HCT116 (cell line): ENCODE results near the gene NCSTN. TPM values are rescaled to one million over a fixed set of nuclear protein-coding genes. Genes with fewer than 3 reads are reported as not detected.

Experiments
- ATAC-seq: fragments of 200-7000 bp; cut with Tn5 transposase; 2 replicates; pipeline ENCODE4 v1.9.1; 2020; ENCODE audit warnings: mild to moderate bottlenecking, moderate library complexity
- BruUV-seq: library from RNA; stranded (reverse); fragments of 400-500 nt; replicated peaks from 2 replicates; lab custom pipeline; 2021; lab: Mats Ljungman, UMichigan
- CTCF ChIA-PET: fragments of 300-600 bp; sonication (Branson Sonifier 250); formaldehyde crosslinking; loops from one replicate; lab custom pipeline; 2021; ENCODE audit warnings: antibody characterized with exemption; lab: Charles Lee
- POLR2A ChIA-PET: fragments of 300-600, 350-600 bp; sonication (Branson Sonifier 250); formaldehyde crosslinking; loops from one replicate; lab custom pipeline; 2021; ENCODE audit warnings: antibody characterized with exemption; lab: Charles Lee
- RAD21 ChIA-PET, 2 experiments: fragments of 300-600 bp; sonication (Branson Sonifier 250); formaldehyde crosslinking; loops; one replicate each; lab custom pipeline; 2023; ENCODE audit warnings: low total read pairs in 2 of 2; ENCODE audit not compliant: uncharacterized antibody in 2 of 2, unreplicated experiment in 2 of 2, low non-redundant PET in 1 of 2; lab: Charles Lee
- DNase-seq: peaks from one replicate; pipeline ENCODE4 v3.0.0-alpha.2; 2010; ENCODE audit warnings: low read depth, low spot score
- H2AFZ ChIP-seq: fragments of 200-600 bp; shearing (Covaris generic), sonication (generic); 2 replicates; pipeline ENCODE4 v1.6.1; 2017; ENCODE audit warnings: low read depth, mixed run types, mixed read lengths, antibody characterized with exemption, low read length; ENCODE audit not compliant: poor library complexity, severe bottlenecking
- H3K27ac ChIP-seq: 2 replicates; pipeline ENCODE4 v1.5.1; 2012; ENCODE audit warnings: low read depth, low read length
- H3K27me3 ChIP-seq: fragments of 200-600 bp; sonication (generic); 2 replicates; pipeline ENCODE4 v1.6.1; 2016; ENCODE audit warnings: mixed run types, low read length, mixed read lengths; ENCODE audit not compliant: insufficient read depth
- H3K36me3 ChIP-seq, 2 experiments: fragments of 200-500 bp in 1 of 2; fragments of 200-600 bp in 1 of 2; sonication (Bioruptor generic) in 1 of 2; sonication (generic) in 1 of 2; 2 replicates each; pipeline versions ENCODE4 v1.5.1 to v1.6.1; 2014 to 2016; ENCODE audit warnings: low read length in 2 of 2, inconsistent platforms in 1 of 2, mixed read lengths in 1 of 2, mixed run types in 1 of 2; ENCODE audit not compliant: insufficient read depth in 2 of 2, control insufficient read depth in 1 of 2
- H3K4me1 ChIP-seq, 2 experiments: fragments of 200-600 bp in 1 of 2; sonication (generic) in 1 of 2; 2 replicates each; pipeline versions ENCODE4 v1.5.1 to v1.6.1; 2012 to 2017; ENCODE audit warnings: low read length in 2 of 2, inconsistent platforms in 1 of 2, mild to moderate bottlenecking in 1 of 2, mixed read lengths in 1 of 2, mixed run types in 1 of 2, moderate library complexity in 1 of 2; ENCODE audit not compliant: insufficient read depth in 2 of 2, control insufficient read depth in 1 of 2
- H3K4me2 ChIP-seq: fragments of 200-600 bp; sonication (generic); 2 replicates; pipeline ENCODE4 v1.6.1; 2017; ENCODE audit warnings: mixed run types, low read length, mixed read lengths
- H3K4me3 ChIP-seq, 2 experiments: fragments of 200-600 bp in 1 of 2; sonication (generic) in 1 of 2; replicated peaks in 1 of 2; 2 replicates each; pipeline ENCODE4 v1.5.1; 2011 to 2016; ENCODE audit warnings: low read length in 2 of 2, control low read depth in 1 of 2, low read depth in 1 of 2, mild to moderate bottlenecking in 1 of 2, mixed read lengths in 1 of 2, mixed run types in 1 of 2
- H3K79me2 ChIP-seq: fragments of 200-600 bp; sonication (generic); 2 replicates; pipeline ENCODE4 v1.6.1; 2017; ENCODE audit warnings: mild to moderate bottlenecking, mixed run types, low read length, moderate library complexity, mixed read lengths; ENCODE audit not compliant: insufficient read depth
- H3K9ac ChIP-seq: fragments of 200-600 bp; sonication (generic); 2 replicates; pipeline ENCODE4 v1.6.1; 2016; ENCODE audit warnings: low read length, mixed read lengths
- H3K9me2 ChIP-seq: fragments of 200-600 bp; sonication (generic), shearing (Covaris generic); 2 replicates; pipeline ENCODE4 v1.6.1; 2017; ENCODE audit warnings: mixed run types, mild to moderate bottlenecking, moderate library complexity; ENCODE audit not compliant: insufficient read depth
- H3K9me3 ChIP-seq, 2 experiments: fragments of 200-500 bp in 1 of 2; fragments of 200-600 bp in 1 of 2; sonication (Bioruptor generic) in 1 of 2; sonication (generic) in 1 of 2; 2 replicates each; pipeline ENCODE4 v1.6.1; 2014 to 2017; ENCODE audit warnings: low read length in 2 of 2, mixed read lengths in 2 of 2, inconsistent platforms in 1 of 2, low read depth in 1 of 2, mild to moderate bottlenecking in 1 of 2, mixed run types in 1 of 2, moderate library complexity in 1 of 2; ENCODE audit not compliant: control insufficient read depth in 1 of 2, insufficient read depth in 1 of 2
- H4K20me1 ChIP-seq: fragments of 200-600 bp; sonication (generic), shearing (Covaris generic); 2 replicates; pipeline ENCODE4 v1.6.1; 2017; ENCODE audit warnings: mixed run types, mild to moderate bottlenecking, moderate library complexity; ENCODE audit not compliant: insufficient read depth
- CBX3 ChIP-seq: IDR thresholded peaks from 2 replicates; pipeline ENCODE4 v1.6.1; 2012; ENCODE audit warnings: low read depth
- CEBPB ChIP-seq: IDR thresholded peaks from 2 replicates; pipeline ENCODE4 v1.6.1; 2012; ENCODE audit warnings: low read depth
- EGR1 ChIP-seq: IDR thresholded peaks from 2 replicates; pipeline ENCODE4 v1.6.1; 2012; ENCODE audit warnings: low read depth
- ELF1 ChIP-seq: IDR thresholded peaks from 2 replicates; pipeline ENCODE4 v1.6.1; 2012; ENCODE audit warnings: low read depth, borderline replicate concordance
- EZH2 ChIP-seq: fragments of 200-600 bp; sonication (generic); IDR thresholded peaks from 2 replicates; pipeline ENCODE4 v1.6.1; 2017; ENCODE audit warnings: antibody characterized with exemption, mixed run types
- MAX ChIP-seq: IDR thresholded peaks from 2 replicates; pipeline ENCODE4 v1.6.1; 2012
- POLR2AphosphoS5 ChIP-seq: IDR thresholded peaks from 2 replicates; pipeline ENCODE4 v1.6.1; 2011; ENCODE audit warnings: mild to moderate bottlenecking, low read depth, low read length, moderate library complexity
- RAD21 ChIP-seq: IDR thresholded peaks from 2 replicates; pipeline ENCODE4 v1.6.1; 2012; ENCODE audit warnings: low read depth, mild to moderate bottlenecking
- SIN3A ChIP-seq: IDR thresholded peaks from 2 replicates; pipeline ENCODE4 v1.6.1; 2012; ENCODE audit warnings: low read depth
- SP1 ChIP-seq: IDR thresholded peaks from 2 replicates; pipeline ENCODE4 v1.6.1; 2012; ENCODE audit warnings: low read depth
- SRF ChIP-seq: IDR thresholded peaks from 2 replicates; pipeline ENCODE4 v1.6.1; 2012; ENCODE audit warnings: low read depth
- TCF7L2 ChIP-seq: IDR thresholded peaks from 2 replicates; pipeline ENCODE4 v1.7.0; 2011; ENCODE audit warnings: borderline replicate concordance, inconsistent platforms; ENCODE audit not compliant: insufficient read depth, insufficient read length; ENCODE audit errors: extremely low read depth
- ZBTB33 ChIP-seq: IDR thresholded peaks from 2 replicates; pipeline ENCODE4 v1.6.1; 2011; ENCODE audit warnings: mild to moderate bottlenecking, low read length, moderate library complexity; ENCODE audit not compliant: insufficient replicate concordance; ENCODE audit errors: extremely low read depth
- ZFX ChIP-seq: fragments of 450-650 bp; IDR thresholded peaks from 2 replicates; pipeline ENCODE4 v1.6.1; 2017
- ZNF274 ChIP-seq: fragments of 200-500 bp; sonication (Bioruptor generic); IDR thresholded peaks from 2 replicates; pipeline ENCODE4 v1.6.1; 2014; ENCODE audit warnings: mild to moderate bottlenecking, low read depth, low read length, inconsistent platforms
- intact Hi-C: fragments of 100-400 bp; cut with micrococcal nuclease; formaldehyde crosslinking; loops from 2 replicates; pipeline ENCODE4 v1.10.0; 2022
- total RNA-seq: library from RNA; stranded (reverse); gene quantifications from one replicate; pipeline ENCODE4 v1.2.1, GENCODE V29; 2021; ENCODE audit not compliant: unreplicated experiment

Gene NCSTN
- total RNA-seq, 1 experiment from 2014 or later, result 68.4 TPM

GRCh38 chr1:160315359-160315758 lies 27.8 kb upstream of the NCSTN start:
- H2AFZ ChIP-seq, result no peak overlapping the region
- H3K9me2 ChIP-seq, result no peaks in the 10 kb centered on the region
- H3K4me1 ChIP-seq, result no peaks in the 10 kb centered on the region
- ChIA-PET CTCF (no interaction called here), RAD21 (no interaction called here), POLR2A (no interaction called here)
- no peaks in the 10 kb centered on the region for H3K9me3 ChIP-seq
- no peak overlapping the region for H3K4me2 ChIP-seq
- ATAC-seq (no peak), DNase-seq (no peak)
- peaks cover 30% of the 10 kb centered on the region for H3K79me2 ChIP-seq
- intact Hi-C loops, result no loop called here
- peaks cover 24 to 39% of the 10 kb centered on the region in 2 experiments; a peak in 3 of 4 replicates for H3K36me3 ChIP-seq
- no peak overlapping the region for H3K4me3 ChIP-seq
- BruUV-seq, result no TSS peak
- no peak overlapping the region for H3K27ac ChIP-seq
- TF ChIP-seq ELF1 (no peak), ZNF274 (no peak), SP1 (no peak), EZH2 (no peak), TCF7L2 (no peak), EGR1 (no peak), SRF (no peak), CEBPB (no peak), SIN3A (no peak), RAD21 (no peak), MAX (no peak), ZFX (no peak), CBX3 (no peak), ZBTB33 (no peak), POLR2AphosphoS5 (no peak)
- no peaks in the 10 kb centered on the region for H3K27me3 ChIP-seq
- H4K20me1 ChIP-seq, result no peaks in the 10 kb centered on the region
- H3K9ac ChIP-seq, result no peak overlapping the region
